ENCODE measurements around the gene CES3. TPM values are rescaled to one million over a fixed set of nuclear protein-coding genes. Genes with fewer than 3 reads are reported as not detected.

The CES3 gene
- total and polyA plus RNA-seq, 2 donors (not counting 3 experiments of a cell fraction or from before 2014, with no cell fraction given), result 0.10 TPM; not detected in 1

DNA sequence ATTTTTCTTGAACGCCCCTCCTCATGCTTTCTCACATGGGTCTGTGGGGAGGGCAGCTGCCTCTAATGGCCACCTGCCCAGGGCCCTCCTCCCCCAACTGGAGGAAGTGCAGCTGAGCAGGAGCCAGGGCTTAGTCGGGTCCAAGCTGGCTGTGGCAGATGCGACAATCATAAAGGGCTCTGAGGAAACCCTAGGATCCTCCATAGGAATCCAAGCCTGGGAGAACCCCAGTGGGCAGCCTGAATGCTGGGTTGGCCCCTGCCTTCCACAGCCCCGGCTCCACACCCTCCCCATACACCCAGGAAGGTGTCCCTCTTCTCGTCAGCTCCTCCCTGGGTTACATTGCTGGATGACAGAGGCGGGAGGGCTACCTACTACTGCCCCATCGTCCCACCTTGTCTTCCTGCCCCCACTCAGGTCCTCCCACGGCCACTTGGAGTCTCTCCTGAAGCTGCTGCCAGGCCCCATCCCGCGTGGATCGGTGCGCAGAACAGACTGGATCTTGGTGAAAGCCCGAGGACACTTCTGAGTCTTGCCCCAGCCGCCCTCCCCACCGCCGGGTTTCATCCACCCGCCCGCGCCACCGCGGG lies 52.3 kb downstream of the CES3 start:
- no peak overlapping the region for H3K27ac ChIP-seq (ENCODE audit: insufficient read depth, low read depth, low read length)
- no peaks in the 10 kb centered on the region for H3K4me1 ChIP-seq (ENCODE audit: control insufficient read depth, extremely low read depth, insufficient read depth, low read length)
- no peak for TF ChIP-seq FOS (IDR thresholded peaks at IDR 0.05; ENCODE audit: borderline replicate concordance, insufficient read depth, low read length)
- TF ChIP-seq, protein P1, sequence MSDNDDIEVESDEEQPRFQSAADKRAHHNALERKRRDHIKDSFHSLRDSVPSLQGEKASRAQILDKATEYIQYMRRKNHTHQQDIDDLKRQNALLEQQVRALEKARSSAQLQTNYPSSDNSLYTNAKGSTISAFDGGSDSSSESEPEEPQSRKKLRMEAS (IDR thresholded peaks at IDR 0.05; ENCODE audit: insufficient read depth, insufficient read length), result no peak
- no peak for TF ChIP-seq MYC (IDR thresholded peaks at IDR 0.05; ENCODE audit: low read depth, low read length)
- TF ChIP-seq POLR2AphosphoS5 (IDR thresholded peaks at IDR 0.05; ENCODE audit: insufficient read depth, low read depth, low read length), result no peak
- no peak for TF ChIP-seq POLR2A (IDR thresholded peaks at IDR 0.05; ENCODE audit: low read depth, low read length)
- TF ChIP-seq JUN (IDR thresholded peaks at IDR 0.05; ENCODE audit: borderline replicate concordance, insufficient read depth, insufficient read length, low read depth), result no peak
- TF ChIP-seq EZH2 (IDR thresholded peaks at IDR 0.05; ENCODE audit: borderline replicate concordance, low read depth, low read length, severe bottlenecking), result no peak
- no peak for TF ChIP-seq GATA2 (IDR thresholded peaks at IDR 0.05; ENCODE audit: insufficient read depth, insufficient read length, low read depth, low read length)
- TF ChIP-seq, protein P2, sequence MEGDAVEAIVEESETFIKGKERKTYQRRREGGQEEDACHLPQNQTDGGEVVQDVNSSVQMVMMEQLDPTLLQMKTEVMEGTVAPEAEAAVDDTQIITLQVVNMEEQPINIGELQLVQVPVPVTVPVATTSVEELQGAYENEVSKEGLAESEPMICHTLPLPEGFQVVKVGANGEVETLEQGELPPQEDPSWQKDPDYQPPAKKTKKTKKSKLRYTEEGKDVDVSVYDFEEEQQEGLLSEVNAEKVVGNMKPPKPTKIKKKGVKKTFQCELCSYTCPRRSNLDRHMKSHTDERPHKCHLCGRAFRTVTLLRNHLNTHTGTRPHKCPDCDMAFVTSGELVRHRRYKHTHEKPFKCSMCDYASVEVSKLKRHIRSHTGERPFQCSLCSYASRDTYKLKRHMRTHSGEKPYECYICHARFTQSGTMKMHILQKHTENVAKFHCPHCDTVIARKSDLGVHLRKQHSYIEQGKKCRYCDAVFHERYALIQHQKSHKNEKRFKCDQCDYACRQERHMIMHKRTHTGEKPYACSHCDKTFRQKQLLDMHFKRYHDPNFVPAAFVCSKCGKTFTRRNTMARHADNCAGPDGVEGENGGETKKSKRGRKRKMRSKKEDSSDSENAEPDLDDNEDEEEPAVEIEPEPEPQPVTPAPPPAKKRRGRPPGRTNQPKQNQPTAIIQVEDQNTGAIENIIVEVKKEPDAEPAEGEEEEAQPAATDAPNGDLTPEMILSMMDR (IDR thresholded peaks at IDR 0.05; ENCODE audit: extremely low read depth in 1 of 2, insufficient read depth in 1 of 2, low read depth in 1 of 2, low read length in 2 of 2), result no peak
- H3K27me3 ChIP-seq (ENCODE audit: control insufficient read depth in 2 of 2, insufficient read depth in 2 of 2, low read length in 2 of 2), result no peaks in the 10 kb centered on the region
- H2AFZ ChIP-seq (ENCODE audit: low read depth, low read length), result peak overlapping the region; percentile 32
- dilution Hi-C loops (cut with MboI; ENCODE audit: extremely low pct_ligation_motif_present, low sequenced_read_pairs) (no loop called here), intact Hi-C loops (cut with micrococcal nuclease) (loop anchor here (5.0 kb wide), 1 partner anchor 36 kb away; no protein-coding TSS in a partner anchor)
- no peaks in the 10 kb centered on the region for H3K9me1 ChIP-seq (replicated peaks; ENCODE audit: control insufficient read depth, extremely low read depth, insufficient read depth, low read length)
- H4K20me1 ChIP-seq (replicated peaks; ENCODE audit: control insufficient read depth, extremely low read depth, insufficient read depth, low read length), result no peaks in the 10 kb centered on the region
- H3K4me3 ChIP-seq (replicated peaks in 1 of 3; ENCODE audit: insufficient read depth in 1 of 3, low read depth in 1 of 3, low read length in 3 of 3), result peak overlapping the region in 2 of 3 experiments; percentile 33 to 38
- H3K9ac ChIP-seq (replicated peaks; ENCODE audit: extremely low read depth, insufficient read depth, low read length), result peak overlapping the region; percentile 38
- no peaks in the 10 kb centered on the region for H3K79me2 ChIP-seq (ENCODE audit: control insufficient read depth, insufficient read depth, low read length)
- FAIRE-seq, result no peak
- CTCF ChIA-PET, result interaction anchor here (1.0 to 4.0 kb wide), 14 partner anchors 13 to 172 kb away, joined by 3 to 48 read pairs (median 5); partner anchors contain the start of genes B3GNT9, FBXL8 and TRADD
- POLR2A ChIA-PET, result interaction anchor here (0.6 kb wide), 1 partner anchor 14 kb away, joined by 3 read pairs; no protein-coding TSS in a partner anchor
- DNase-seq (ENCODE audit: low read depth, low spot score), result no peak
- no TSS peak for BruUV-seq (replicated peaks)
- H3K36me3 ChIP-seq (ENCODE audit: control insufficient read depth in 2 of 2, extremely low read depth in 1 of 2, insufficient read depth in 2 of 2, low read length in 2 of 2), result no peaks in the 10 kb centered on the region
- no peaks in the 10 kb centered on the region for H3K9me3 ChIP-seq (replicated peaks; ENCODE audit: control insufficient read depth, insufficient read depth, low read length)
- H3K4me2 ChIP-seq (ENCODE audit: insufficient read depth, low read length), result peak overlapping the region; percentile 37

Measured in endothelial cell of umbilical vein (primary cell).